CD4-positive, alpha-beta T cell treated with Interleukin-15 for 1 hour (primary cell): Measurements from ENCODE around the gene HIVEP3.

Source experiments
- DNase-seq: peaks from one replicate; pipeline ENCODE4 v3.0.0-alpha.2; 2020

HIVEP3 gene

DNA sequence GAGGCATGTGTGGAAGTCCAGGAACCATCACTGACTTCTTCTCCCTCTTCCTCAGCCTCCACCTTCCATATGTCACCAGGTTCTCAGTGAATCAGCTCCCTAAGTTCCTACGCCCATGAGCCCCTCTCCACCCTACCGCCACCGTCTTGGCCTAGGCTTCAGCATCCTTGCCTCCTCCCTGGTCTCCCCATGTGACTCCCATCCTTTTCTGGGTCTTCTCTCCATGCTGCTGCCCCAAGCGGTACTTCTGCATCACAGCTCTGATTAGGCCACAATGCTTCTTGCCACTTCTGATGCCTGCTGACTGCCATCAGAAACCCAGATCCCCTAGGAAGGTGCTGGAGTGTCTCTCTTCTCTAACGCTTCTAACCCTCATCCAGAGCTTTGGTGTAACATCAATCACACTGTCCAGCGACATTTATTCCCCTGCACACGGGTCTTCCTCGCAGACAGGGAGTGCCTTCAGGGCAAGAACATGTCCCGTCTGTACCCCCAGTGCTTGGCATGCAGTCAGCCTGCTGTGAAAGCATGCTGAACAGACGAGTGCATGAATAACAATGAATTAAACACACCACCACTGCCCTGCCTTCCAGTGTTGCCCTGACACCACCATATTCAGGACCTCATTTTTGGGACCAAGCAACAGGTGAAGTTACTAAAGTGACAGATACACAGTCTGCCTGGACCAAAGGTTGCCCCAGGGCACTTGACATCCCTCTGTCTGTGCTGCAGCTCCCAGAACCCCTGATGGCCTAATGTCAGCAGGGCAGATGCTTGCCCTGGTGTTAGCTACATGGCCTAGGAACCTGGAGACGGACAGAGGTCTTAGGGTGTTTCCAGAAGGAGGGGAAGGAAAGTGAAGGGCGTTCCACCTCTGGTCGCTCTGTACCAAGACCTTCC lies 275.6 kb downstream of the HIVEP3 start:
- DNase-seq, result no peak

DNA sequence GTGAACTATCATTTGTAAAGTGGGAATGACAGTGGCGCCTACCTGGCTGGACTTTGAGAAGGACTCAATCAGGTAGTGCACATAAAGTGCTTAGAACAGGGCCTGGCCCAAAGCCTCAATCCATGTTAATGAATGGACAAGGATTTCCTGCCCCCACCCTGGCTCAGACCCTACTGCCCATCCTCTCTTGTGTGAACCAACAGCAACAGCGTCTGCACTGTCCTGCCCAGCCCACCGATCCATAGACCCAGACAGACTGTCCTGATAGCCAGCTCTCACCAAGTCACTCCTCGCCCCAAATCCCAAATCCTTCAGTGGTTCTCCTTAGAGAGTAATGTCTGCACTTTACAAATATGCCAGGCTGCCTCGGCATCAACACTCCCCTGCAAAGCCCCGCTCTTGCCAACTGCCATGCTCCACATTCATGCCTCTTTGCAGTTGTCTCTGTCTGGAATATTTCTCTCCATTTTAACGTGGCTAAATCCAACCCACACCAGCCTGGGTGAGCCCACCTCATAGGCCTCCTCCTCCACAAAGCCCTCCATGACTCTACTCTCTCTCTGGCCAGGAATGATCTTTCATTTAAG lies 276.7 kb downstream of the HIVEP3 start:
- no peak for DNase-seq

DNA sequence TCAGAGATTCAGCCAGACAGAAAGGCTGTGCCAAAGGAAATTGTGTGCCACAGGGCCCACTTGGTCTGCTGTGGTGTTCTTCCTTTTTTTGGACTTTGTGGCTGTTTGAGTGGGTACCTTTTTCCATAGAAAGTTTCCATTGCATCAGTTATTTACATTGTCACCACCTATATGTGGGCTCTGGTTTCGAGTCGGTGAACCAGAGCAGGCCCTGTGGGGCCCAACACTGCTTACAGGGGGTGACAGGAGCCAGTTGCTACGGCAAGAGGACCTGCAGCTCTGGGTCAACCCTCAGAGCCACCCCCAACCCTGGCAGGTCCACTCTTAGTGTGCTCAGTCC lies 277.3 kb downstream of the HIVEP3 start:
- no peak for DNase-seq

DNA sequence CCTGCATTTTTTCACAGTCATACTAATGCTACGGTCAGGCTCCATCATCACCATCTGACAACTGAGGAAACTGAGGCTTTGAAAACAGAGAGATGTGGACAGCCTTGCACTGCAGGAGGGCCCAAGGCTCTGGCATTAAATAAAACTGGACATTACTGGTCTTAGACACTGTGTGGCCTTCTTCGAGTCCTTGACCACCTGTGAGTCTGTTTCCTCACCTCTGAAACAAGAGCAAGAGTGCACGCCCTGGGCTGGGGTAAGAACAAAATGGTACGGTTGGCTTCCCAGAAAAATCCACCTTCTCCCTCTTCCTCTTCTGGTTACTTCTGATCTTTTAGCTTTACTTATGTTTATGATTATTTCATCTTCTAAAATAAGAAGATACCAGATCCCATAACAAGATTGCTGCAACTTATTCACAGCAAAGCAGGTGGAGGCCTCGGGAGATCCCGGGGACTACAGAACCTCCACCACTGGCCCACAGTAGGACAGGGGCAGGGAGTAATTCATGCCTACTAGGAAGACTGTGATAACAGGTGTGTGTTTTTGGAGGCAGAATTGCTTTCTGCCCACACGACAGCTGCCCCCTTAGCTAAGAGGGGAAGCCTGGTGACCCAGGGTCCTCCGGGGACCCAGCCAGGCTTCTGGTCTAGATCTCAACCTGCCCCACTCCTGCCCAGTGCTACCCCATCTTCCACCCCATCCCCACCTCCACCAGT lies 277.8 kb downstream of the HIVEP3 start:
- DNase-seq, result no peak

DNA sequence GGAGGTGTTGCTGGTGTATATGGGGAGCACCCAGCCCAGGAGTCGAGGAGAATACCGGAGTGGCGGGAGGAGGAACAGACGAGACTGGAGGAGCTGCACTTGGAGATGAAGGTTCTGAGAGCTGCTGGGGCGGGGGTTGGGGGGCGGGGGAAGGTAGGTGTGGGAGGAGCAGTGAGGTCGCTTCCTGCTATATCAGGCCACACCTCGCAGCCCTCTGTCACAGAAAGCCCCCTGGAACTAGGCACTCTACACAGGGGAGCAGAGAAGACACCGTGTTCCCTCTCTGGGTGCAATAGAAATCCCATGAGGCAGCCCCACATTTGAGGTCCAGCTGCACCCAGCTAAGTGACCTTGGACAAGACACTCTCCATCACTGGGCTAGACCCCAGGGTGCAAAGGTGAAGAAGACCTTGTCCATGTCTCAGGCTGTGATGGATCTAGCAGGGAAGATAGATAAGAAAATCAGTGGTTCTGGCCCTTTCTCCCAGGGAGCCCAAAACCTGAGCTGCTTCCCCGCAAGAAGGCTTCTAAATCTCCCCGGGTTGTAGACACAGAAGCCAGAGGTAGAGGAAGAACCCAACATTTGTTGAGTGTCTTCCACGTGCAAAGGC lies 278.5 kb downstream of the HIVEP3 start:
- no peak for DNase-seq

DNA sequence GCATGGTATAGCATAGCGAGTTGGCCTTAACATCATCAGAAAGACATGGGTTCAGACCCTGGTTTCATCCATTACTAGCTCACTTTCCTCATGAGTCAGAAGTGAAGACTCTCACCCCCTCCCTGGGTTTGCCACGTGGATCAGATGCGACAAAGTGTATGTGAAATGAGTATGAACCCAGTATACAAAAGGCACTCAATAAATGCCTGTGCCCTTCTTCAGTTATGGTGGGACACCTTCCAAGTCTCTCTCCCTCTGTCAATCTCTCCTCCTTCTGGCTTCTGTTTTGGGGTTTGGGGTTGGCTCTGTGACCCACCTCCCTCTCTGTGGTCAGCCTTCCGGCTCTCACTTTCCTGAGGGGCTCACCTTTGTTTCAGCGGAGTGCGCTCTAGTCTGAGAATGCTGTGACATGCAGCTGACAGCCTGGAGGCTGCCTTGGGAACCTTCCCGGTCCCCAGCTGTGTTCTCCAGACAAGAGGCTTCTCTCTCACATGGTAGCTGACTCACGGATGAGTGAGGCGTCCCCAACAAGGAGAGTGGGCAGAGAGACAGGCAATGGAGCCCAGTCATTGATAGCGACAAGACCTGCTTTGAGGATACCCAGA lies 279.3 kb downstream of the HIVEP3 start:
- no peak for DNase-seq

DNA sequence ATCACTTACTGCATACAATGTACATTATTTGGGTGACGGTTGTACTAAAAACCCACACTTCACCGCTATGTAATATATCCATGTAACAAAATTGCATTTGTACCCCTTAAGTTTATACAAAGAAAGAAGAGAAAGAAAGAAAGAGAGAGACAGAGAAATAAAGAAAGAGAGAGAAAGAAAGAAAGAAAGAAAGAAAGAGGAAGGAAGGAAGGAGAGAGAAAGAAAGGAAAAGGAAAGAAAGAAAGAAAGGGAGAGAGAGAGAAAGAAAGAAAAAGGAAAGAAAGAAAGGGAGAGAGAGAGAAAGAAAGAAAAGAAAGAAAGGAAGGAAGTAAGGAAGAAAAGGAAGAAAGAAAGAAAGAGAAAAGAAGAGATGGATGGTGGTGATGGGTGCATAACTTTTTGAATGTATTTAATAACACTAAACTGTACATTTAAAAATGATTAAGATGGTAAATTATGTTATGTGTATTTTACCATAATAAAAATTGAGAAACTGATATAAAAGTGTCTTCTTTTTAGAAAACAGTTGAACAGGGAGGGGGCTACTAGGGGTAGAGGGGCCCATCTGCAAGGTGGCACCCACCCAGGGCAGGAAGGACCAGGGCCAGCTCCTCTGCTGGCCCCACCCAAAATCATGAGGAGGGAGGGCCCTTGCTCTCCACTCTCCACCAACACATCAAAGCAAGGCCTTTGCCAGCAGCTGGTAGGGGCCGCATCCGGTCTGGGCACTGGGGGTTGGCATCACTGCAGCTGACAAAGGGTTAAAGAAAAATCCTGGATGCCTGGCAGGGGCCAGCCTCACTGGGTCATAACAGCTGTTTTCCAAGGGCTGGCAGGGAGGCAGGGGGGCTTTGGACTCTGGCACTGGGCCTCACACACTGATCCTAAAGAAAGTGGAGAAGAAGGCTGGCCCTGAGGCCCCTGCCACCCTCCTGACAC lies 280.4 kb downstream of the HIVEP3 start:
- DNase-seq, result no peak

DNA sequence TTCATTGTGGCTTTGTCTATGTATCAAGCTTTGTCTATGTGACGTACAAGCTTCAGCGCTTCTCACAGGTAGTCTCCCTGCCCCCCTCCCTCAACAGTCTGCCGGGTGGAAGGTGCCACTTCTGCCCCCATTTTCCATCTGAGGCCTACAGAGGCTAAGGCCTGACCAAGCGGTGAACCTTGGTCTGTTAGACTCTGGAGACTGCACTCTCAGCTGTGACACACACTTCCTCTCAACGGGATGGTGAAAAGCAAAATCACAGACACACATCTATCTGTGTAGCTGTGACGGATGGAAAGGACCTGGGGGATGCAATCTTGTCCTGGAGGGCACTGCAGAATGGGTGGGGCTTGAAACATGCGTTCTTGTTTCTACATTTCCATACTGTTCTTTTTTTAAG lies 281.4 kb downstream of the HIVEP3 start:
- no peak for DNase-seq

DNA sequence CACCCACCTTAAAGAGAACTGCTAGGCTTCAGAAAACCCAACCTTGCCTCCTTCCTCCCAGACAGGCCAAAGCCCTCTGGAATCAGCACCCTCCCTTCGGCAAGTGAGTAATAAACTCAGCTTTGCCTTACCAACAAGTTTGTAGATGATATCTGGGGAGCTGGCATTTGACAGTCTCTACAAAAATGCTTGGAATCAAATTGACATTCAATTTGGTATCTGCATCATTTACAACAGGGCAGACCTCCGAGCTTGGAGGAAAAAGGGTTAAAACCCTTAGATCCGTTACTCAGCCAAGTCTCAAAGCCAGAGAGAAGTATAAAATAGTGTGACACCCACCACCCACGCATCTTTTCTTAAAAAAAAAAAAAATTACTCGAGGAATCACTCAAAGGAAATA lies 285.0 kb downstream of the HIVEP3 start:
- no peak for DNase-seq

DNA sequence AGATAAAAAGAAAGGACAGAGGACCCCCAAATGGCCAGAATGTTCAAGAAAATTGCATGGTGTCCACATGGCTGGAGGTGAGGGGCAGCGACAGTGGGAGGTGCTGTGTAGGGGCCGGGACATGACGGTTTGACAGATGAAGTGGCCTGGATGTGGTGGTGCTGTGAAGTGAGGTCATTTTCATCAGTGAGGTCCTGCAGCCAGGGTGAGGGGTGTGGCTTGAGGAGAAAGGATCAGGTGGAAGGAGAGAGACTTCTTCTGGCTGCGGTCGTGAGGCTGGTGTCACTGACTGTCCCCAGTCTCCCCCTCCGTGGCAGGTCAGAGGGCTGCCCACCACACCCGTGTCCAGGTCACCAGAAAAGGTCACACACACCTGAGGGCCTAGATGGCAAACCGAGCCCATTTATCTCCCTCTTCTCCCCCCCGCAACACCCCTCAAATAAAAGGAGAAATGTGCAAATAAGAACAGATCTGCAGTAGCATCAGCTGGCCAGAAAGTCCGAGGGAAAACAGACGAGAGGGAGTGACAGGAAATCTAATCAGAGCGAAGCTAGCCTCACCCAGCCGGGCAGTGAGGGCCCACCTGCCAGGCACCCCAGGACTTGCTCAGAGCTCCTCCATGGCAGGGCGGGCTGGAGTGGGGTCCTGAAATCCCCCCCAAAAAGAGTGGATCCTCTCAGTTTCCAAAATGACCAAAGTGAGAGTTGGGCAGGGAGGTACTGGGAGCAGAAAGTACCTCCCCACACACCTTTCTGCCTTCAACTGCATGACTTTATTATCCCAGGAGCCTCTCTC lies 285.7 kb downstream of the HIVEP3 start:
- DNase-seq, result no peak

DNA sequence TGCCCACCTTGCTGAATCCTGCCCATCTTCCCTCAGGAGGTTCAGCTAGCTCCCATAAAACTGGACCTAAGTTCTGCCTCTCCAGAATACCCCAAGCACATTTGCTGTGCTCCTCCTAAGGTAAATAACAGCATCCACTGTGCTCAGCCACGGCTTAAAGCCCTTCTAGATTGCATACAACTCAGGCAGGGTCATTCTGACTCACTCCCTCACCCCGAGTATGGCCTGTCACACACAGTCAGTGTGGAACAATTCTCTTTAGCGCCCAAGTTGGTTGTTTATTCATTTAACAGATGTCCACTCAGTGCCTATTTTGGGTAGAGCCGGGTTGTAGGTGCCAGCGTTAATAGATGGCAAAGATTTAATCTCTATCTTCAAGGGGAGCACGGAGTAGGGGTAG lies 286.8 kb downstream of the HIVEP3 start:
- DNase-seq, result no peak

DNA sequence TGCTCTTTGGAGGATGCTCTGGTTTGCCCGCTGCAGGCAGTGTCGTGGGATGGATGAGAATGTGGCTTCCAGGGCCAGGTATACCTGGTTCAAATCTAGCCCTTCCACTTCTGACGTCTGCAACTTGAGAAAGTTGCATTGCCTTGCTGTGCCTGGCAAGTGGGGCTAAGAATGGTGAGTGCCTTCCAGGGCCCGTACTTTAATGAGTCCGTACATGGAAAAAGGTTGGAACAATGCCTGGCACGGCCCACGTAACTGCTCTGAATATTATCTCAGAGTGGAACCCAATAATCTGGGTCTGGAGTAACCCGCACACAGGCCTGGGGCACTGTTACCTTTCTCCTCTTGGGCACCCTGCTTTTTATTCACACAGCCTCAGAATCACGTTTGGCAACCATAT lies 287.6 kb downstream of the HIVEP3 start:
- DNase-seq, result no peak

DNA sequence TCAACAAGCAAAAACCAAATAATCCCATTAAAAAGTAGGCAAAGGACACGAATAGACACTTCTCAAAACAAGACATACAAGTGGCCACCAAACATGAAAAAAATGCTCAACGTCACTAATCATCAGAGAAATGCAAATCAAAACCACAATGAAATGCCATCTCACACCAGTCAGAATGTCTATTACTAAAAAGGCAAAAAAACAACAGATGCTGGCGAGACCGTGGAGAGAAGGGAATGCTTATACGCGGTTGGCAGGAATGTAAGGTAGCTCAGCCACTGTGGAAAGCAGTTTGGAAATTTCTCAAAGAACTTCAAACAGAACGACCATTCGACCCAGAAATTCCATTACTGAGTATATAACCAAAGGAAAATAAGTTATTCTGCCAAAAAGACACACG lies 289.2 kb downstream of the HIVEP3 start:
- no peak for DNase-seq

DNA sequence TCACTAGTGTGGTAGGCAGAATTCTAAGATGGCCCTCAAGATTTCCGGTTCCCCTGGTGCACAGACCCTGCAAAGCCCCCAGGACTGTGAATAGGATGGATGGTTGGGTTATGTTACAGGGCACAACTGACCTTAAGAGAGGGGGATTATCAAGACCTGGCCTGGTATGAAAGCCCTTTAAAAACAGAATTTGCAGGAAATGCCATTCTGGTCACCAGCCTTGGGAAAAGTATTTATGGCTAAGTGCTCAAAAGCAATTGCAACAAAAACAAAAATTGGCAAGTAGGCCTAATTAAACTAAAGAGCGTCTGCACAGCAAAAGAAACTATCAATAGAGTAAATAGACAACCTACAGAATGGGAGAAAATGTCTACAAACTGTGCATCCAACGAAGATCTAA lies 289.6 kb downstream of the HIVEP3 start:
- no peak for DNase-seq

DNA sequence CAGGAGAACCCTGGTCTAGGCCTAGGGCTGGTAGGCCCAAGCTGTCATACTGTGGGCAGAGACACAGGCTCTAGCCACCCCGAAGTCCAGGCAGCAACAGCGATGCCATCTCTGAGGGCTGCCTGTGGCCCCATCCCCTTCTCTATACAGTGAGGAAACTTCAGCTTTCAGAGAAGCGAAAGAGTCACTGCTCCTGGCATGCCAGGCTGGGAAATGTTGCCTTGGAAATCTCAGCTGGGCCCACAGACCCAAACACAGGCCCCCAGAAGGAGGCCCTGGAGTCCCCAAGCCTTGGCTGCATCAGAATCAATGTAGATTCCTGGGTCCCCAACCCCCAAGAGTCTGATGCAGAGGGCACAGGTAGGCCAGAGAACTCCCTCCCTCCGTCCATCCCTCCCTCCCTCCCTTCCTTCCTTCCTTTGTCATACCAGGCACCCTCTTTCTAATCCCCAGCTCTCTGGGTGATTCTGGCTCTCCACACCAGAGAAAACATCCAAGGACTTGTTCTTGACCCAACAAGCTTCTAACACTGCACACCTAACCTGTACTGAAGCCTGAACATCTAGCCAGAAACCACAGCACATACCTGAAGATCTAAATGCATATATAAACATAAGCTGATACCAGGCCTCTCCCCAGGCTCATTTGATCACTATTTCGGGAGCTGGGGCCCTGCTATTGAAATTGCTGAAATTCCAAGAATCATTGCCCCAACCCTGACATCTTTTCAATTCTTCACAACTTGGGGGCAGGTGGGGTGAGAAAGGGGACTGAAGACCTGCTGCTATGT lies 291.0 kb downstream of the HIVEP3 start:
- no peak for DNase-seq

DNA sequence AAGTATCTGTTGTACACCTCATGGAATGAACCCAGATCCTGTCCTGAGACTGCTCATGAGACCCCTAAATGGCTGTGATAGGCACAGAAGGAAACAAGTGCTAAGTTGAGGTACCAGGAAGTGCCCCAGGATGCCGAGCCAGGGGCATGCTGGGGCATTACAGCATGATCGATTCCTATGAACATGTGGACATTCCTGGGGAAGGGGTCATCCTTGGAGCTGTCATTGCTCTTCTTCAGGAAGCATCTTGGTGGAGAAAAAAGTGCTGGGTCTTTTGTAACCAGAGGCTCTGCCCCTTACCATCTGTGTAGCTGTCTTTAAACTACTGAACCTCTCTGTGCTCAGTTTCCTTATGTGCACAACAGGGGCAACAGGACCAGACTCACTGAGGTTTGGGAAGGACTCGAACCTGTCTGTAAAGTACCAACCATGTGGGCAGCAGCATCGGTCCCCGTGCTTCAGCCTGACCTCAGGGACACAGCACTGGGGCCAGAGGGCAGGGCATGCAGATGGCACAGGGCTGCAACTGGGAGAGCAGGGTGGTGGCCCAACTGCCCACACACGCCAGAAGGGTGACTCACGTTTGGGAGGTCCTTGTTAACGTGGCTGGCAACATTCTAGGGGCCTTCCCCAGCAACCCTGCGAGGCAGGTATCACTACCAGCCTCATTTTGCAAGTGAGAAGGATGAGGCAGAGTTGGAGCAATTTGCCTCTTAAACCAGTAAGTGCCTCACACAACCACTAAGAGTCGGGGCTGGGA lies 291.9 kb downstream of the HIVEP3 start:
- no peak for DNase-seq

DNA sequence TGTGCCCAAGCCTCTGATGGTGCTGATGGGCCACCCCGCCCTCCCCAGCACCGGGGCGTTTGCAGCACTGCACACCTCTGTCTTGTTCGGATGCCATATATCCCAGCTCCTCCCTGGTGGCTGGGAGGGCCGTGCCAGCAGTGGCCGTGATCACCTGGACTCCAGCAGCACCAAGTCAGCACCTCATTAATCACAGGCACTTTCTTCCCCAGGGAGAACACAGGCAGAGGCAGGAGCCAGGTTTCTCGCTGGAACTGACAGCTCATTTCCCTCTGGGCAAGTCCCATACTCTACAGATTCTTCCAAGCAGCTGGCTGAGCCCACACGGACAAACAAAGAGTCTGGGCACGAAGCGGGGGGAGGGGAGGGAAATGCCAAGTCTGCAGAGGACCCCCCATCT lies 292.6 kb downstream of the HIVEP3 start:
- DNase-seq, result no peak

DNA sequence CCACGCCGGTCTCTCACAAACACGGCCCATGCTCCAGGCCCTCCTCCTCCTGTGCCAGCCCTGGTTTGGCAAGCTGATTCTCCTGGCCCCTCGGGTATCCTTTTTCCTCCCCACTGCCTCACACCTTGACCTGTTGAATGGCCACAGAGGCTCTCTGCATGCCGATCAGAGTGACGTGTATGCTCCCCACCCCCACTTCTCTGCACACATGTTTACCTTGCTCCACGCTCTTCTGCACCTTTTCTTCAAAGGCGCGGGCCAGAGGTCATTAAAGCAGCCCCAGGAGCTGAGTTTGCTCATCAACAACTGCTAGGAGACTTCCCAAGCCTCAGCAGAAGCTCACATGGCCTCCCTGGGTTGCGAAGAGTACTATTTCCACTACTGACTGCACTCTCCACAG lies 295.0 kb downstream of the HIVEP3 start:
- DNase-seq, result no peak

DNA sequence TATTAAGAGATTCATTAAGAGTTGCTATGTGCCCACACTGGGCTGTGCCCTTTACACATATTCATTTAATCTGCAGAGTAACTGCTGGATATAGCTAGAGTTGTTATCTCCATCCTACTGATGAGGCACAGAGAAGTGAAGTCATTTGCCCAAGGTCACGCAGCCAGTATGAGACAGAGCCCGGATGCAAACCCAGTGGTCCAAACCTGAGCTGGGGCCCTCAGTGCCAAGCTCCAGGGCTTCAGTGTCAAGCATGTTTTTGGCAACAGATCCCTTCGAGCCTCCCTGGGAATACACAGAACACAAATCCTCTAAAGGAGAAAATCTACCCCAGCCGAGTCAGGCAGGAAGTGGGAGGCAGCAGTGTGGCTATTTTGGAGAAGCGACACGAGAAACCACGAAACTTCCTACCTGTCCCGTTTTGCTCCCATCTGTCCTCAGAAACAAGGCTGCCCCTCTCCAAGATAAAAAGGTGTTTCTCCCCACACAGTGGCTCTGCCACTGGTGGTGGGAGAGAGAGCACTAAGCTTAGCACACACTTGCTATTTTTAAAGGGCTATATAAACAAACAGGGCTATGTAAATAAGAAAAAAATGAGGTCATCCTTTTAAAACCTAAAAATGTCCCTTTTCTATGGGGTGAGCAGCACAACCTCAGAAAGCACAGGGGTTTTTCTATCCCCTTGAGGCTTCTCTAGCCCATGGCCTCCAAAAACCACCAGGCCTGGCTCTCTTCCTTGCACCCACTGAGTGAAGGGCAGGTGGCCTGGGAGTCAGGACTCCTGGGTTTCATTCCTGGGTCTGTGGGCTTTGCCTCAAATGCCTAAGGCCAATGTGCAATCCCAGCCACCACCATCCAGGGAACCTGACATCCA lies 295.6 kb downstream of the HIVEP3 start:
- no peak for DNase-seq
